Gastroesophageal sphincter (tissue), 4 donors: ENCODE data around the gene STRIT1. TPM values are rescaled to one million over a fixed set of nuclear protein-coding genes. Genes with fewer than 3 reads are reported as not detected.

Experiments used
- ATAC-seq: fragments of 150-250 bp; one replicate; pipeline ENCODE4 v1.9.1; 2016; ENCODE audit warnings: mild to moderate bottlenecking, moderate library complexity
- H3K27ac ChIP-seq, 4 donors: fragments of 200-600 bp; sonication (generic) in 3 of 4; 1 replicate in 3 of 4; 2 replicates in 1 of 4; pipeline ENCODE4 v1.5.1; 2016 to 2019
- H3K27me3 ChIP-seq: fragments of 200-600 bp; sonication (generic); one replicate; pipeline ENCODE4 v1.5.1; 2019
- H3K36me3 ChIP-seq, 2 donors: fragments of 200-600 bp; sonication (generic); one replicate each; pipeline ENCODE4 v1.5.1; 2019; ENCODE audit warnings: control low read depth in 1 of 2
- H3K4me1 ChIP-seq, 3 donors: fragments of 200-600 bp; sonication (generic); 1 replicate in 2 of 3; 2 replicates in 1 of 3; pipeline ENCODE4 v1.5.1; 2016 to 2019; ENCODE audit warnings: control low read depth in 2 of 3
- H3K4me3 ChIP-seq, 2 donors: fragments of 200-600 bp; sonication (generic); one replicate each; pipeline ENCODE4 v1.5.1; 2019; ENCODE audit warnings: mild to moderate bottlenecking in 1 of 2, moderate library complexity in 1 of 2
- H3K9me3 ChIP-seq, 3 donors: fragments of 200-600 bp; sonication (generic); one replicate each; pipeline ENCODE4 v1.5.1; 2017 to 2019; ENCODE audit warnings: control low read depth in 2 of 3
- EP300 ChIP-seq: sonication (generic); formaldehyde crosslinking; IDR thresholded peaks from one replicate; pipeline ENCODE4 v1.6.1; 2017; ENCODE audit warnings: antibody characterized with exemption, mild to moderate bottlenecking
- POLR2A ChIP-seq, 2 donors: fragments of 450-650 bp; IDR thresholded peaks; one replicate each; pipeline ENCODE4 v1.6.1; 2017; ENCODE audit warnings: antibody characterized with exemption in 2 of 2, mild to moderate bottlenecking in 2 of 2, moderate library complexity in 1 of 2
- POLR2AphosphoS5 ChIP-seq: sonication (generic); formaldehyde crosslinking; IDR thresholded peaks from one replicate; pipeline ENCODE4 v1.6.1; 2017; ENCODE audit warnings: antibody characterized with exemption
- WGBS, 2 donors: methylation state at CpG; one replicate each; pipeline ENCODE4 v1.1.5; 2018; ENCODE audit warnings: low coverage in 1 of 2; 5-methylcytosine and 5-hydroxymethylcytosine counted together
- total RNA-seq, 4 donors: library from RNA; depleted of rRNA; stranded (reverse); fragments of >200 nt; gene quantifications; one replicate each; pipeline ENCODE4 v1.1.0, GENCODE V29; 2016
- TF ChIP-seq, protein P1 (sequence below), 4 experiments: fragments of 200-600 bp in 2 of 4; fragments of 450-650 bp in 2 of 4; sonication (generic) in 1 of 4; IDR thresholded peaks; one replicate each; pipeline ENCODE4 v1.5.1; 2017 to 2019; ENCODE audit warnings: antibody characterized with exemption in 4 of 4, mild to moderate bottlenecking in 2 of 4, moderate library complexity in 2 of 4

STRIT1 gene
- total RNA-seq, 4 donors from 2014 or later, result not detected

DNA sequence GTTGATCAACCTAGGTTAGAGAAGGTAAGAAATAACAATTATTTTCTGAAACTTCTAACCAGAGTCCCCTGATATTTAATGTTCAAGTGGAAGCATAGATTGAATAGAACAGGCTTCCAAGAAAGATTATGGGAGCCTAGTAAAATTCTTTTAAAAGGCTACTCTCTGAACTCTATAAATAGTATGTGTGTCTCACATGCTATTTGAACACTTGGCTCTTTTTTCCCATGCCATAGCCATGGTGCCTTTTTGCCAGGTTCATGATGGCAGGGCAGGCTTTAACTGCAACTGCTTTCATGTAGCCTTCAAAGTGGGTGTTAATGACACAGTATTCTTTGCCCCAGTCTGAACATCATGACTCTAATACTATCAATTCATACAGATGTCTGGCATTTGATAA, 22.9 kb upstream of the STRIT1 start:
- Histone ChIP-seq H3K36me3 (no peaks in the 10 kb centered on the region), H3K27me3 (no peaks in the 10 kb centered on the region), H3K9me3 (no peaks in the 10 kb centered on the region), H3K4me1 (peaks cover 0 to 9% (median 0%) of the 10 kb centered on the region in 3 donors), H3K27ac (no peak overlapping the region), H3K4me3 (no peak overlapping the region)
- TF ChIP-seq, protein P1, sequence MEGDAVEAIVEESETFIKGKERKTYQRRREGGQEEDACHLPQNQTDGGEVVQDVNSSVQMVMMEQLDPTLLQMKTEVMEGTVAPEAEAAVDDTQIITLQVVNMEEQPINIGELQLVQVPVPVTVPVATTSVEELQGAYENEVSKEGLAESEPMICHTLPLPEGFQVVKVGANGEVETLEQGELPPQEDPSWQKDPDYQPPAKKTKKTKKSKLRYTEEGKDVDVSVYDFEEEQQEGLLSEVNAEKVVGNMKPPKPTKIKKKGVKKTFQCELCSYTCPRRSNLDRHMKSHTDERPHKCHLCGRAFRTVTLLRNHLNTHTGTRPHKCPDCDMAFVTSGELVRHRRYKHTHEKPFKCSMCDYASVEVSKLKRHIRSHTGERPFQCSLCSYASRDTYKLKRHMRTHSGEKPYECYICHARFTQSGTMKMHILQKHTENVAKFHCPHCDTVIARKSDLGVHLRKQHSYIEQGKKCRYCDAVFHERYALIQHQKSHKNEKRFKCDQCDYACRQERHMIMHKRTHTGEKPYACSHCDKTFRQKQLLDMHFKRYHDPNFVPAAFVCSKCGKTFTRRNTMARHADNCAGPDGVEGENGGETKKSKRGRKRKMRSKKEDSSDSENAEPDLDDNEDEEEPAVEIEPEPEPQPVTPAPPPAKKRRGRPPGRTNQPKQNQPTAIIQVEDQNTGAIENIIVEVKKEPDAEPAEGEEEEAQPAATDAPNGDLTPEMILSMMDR (IDR thresholded peaks at IDR 0.05), result no peak
- TF ChIP-seq POLR2AphosphoS5 (no peak), EP300 (no peak), POLR2A (IDR thresholded peaks at IDR 0.05) (no peak)
- ATAC-seq, result no peak

DNA sequence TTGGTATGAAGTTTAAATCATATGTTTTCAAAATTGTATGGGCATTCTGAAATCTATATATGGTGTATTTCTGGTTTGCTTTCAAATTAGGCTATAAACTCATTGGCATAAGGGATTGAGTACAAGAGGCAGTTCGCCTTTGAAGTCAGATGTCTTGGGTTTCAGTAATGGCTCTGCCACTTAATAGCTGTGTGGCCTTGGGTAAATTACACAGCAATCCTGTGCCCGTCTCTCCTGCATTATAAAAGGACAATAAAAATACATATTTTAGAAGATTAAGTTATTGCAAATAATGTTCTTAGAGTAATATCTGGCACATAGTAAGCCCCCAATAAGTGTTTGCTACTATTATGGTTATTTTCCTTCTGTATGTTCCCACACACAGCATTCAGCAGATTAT, 20.4 kb upstream of the STRIT1 start:
- Histone ChIP-seq H3K4me1 (peaks cover 0 to 9% (median 0%) of the 10 kb centered on the region in 3 donors), H3K9me3 (no peaks in the 10 kb centered on the region), H3K4me3 (no peak overlapping the region), H3K27me3 (no peaks in the 10 kb centered on the region), H3K36me3 (no peaks in the 10 kb centered on the region), H3K27ac (no peak overlapping the region)
- TF ChIP-seq POLR2A (IDR thresholded peaks at IDR 0.05) (no peak), EP300 (no peak), POLR2AphosphoS5 (no peak)
- TF ChIP-seq, protein P1 (IDR thresholded peaks at IDR 0.05), result no peak
- WGBS, 2 donors, result 95 to 100% methylated on average over 2 of the region's 2 CpGs
- no peak for ATAC-seq

DNA sequence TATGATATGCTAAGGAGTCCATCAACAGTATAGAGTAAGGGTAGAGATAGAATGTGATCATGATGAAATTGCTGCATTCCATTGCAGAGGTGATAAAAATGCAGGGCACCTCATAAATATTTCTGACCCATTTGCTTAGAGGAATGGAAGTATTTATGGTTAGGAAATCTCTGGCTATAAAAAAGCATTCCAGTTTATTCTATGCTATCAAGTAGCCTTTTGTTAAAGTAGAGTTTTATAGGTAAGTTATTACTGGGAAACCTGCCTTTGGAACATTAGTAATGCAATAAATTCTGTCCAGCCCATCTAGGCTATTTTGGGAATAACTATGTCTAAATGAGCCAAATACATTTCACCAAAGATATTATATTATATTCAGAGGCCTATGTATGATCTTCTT, 19.8 kb upstream of the STRIT1 start:
- H3K4me3 ChIP-seq, result no peak overlapping the region

DNA sequence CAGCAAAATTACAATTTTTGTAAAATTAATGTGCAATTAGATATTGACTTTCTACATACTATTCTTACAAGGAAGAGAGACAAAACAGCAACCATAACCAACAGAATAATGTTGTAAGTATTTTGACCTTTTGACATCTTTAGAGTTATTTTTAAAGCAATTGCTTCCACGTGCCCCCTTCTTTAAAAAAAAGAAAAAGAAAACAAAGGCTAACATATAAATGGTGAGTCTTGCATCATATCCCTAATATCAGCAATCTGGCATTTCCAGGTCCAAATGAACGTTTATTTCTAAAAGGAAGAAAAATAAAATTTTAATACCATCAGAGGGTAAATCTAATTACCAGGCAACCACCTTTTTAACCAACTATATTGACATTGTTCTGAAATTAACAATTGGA, 19.3 kb upstream of the STRIT1 start:
- H3K9me3 ChIP-seq, result no peaks in the 10 kb centered on the region
- TF ChIP-seq EP300 (no peak), POLR2A (IDR thresholded peaks at IDR 0.05) (no peak), POLR2AphosphoS5 (no peak)
- TF ChIP-seq, protein P1 (IDR thresholded peaks at IDR 0.05), result no peak
- no peak for ATAC-seq
- H3K4me1 ChIP-seq, result peaks cover 0 to 9% (median 0%) of the 10 kb centered on the region in 3 donors
- no peaks in the 10 kb centered on the region for H3K27me3 ChIP-seq
- H3K36me3 ChIP-seq, result no peaks in the 10 kb centered on the region
- H3K4me3 ChIP-seq, result no peak overlapping the region
- no peak overlapping the region for H3K27ac ChIP-seq
- WGBS, 2 donors, result 39 to 40% methylated on average over 2 of the region's 2 CpGs

More for the DNA sequence above, 19.8 kb upstream of the STRIT1 start:
- Histone ChIP-seq H3K27ac (no peak overlapping the region), H3K9me3 (no peaks in the 10 kb centered on the region), H3K27me3 (no peaks in the 10 kb centered on the region), H3K4me1 (peaks cover 0 to 9% (median 0%) of the 10 kb centered on the region in 3 donors), H3K36me3 (no peaks in the 10 kb centered on the region)
- no peak for ATAC-seq
- TF ChIP-seq POLR2A (IDR thresholded peaks at IDR 0.05), result no peak
- TF ChIP-seq, protein P1 (IDR thresholded peaks at IDR 0.05), result no peak
- no peak for TF ChIP-seq POLR2AphosphoS5
- no peak for TF ChIP-seq EP300

DNA sequence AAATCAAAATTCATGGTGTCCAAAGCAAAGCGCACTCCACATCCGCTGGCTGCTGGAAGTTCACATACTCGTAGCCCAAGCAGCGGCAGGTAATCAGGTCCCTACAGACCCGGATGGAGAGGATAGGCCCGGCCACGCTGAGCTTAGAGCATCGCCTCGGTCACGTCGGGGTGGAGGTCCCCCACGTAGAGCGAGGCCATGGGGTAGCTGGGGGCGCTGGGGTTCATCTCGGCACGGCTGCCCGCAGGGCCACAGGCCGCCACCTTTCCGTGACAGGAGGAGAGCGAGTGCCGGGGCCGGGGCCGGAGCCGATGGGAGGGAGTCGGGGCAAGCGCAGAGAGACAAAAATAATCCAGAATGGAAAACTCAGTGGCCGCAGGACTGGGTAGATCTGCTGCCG, 16.1 kb upstream of the STRIT1 start:
- H3K4me3 ChIP-seq, result no peak overlapping the region
- H3K4me1 ChIP-seq, result peaks cover 0 to 9% (median 0%) of the 10 kb centered on the region in 3 donors
- no peak overlapping the region for H3K27ac ChIP-seq
- no peak for ATAC-seq
- TF ChIP-seq POLR2AphosphoS5 (no peak), EP300 (no peak), POLR2A (IDR thresholded peaks at IDR 0.05) (no peak)
- TF ChIP-seq, protein P1 (IDR thresholded peaks at IDR 0.05), result no peak
- 73 to 93% methylated on average over 2 to 8 of the region's 28 CpGs for WGBS, 2 donors
- H3K9me3 ChIP-seq, result no peaks in the 10 kb centered on the region
- H3K27me3 ChIP-seq, result no peaks in the 10 kb centered on the region
- H3K36me3 ChIP-seq, result no peaks in the 10 kb centered on the region
